Activated CD8-positive, alpha-beta T cell treated with anti-CD3 and anti-CD28 coated beads, Interleukin-2, amount 10 ng/mL, durations not matched to agents 7 days and 5 days (primary cell): ENCODE data around the gene TRAF6. TPM values are rescaled to one million over a fixed set of nuclear protein-coding genes. Genes with fewer than 3 reads are reported as not detected.

Experiments used
- ATAC-seq: fragments of 150-1000 bp; cut with Tn5 transposase; one replicate; pipeline ENCODE4 v1.10.0; 2021; ENCODE audit warnings: moderate library complexity
- CTCF ChIA-PET: fragments of 350-600 bp; sonication (Branson Sonifier 250); formaldehyde crosslinking; loops from one replicate; lab custom pipeline; 2021; ENCODE audit warnings: antibody characterized with exemption; lab: Charles Lee
- POLR2A ChIA-PET: fragments of 350-600 bp; sonication (Branson Sonifier 250); formaldehyde crosslinking; loops from one replicate; lab custom pipeline; 2021; ENCODE audit warnings: antibody characterized with exemption; lab: Charles Lee
- DNase-seq: peaks from one replicate; pipeline ENCODE4 v3.0.0-alpha.2; 2020
- H3K27ac Mint-ChIP-seq: one replicate; pipeline ENCODE4 v1.8.0; 2021; ENCODE audit warnings: mild to moderate bottlenecking, mixed read lengths
- H3K27me3 Mint-ChIP-seq: one replicate; pipeline ENCODE4 v1.8.0; 2021; ENCODE audit warnings: low read depth, mixed read lengths
- H3K36me3 Mint-ChIP-seq: one replicate; pipeline ENCODE4 v1.8.0; 2021; ENCODE audit warnings: low read depth, mixed read lengths
- H3K4me1 Mint-ChIP-seq: one replicate; pipeline ENCODE4 v1.8.0; 2021; ENCODE audit warnings: low read depth, mixed read lengths
- H3K4me3 Mint-ChIP-seq: one replicate; pipeline ENCODE4 v1.8.0; 2021; ENCODE audit warnings: mild to moderate bottlenecking, mixed read lengths
- H3K9me3 Mint-ChIP-seq: one replicate; pipeline ENCODE4 v1.8.0; 2022; ENCODE audit warnings: mixed read lengths; ENCODE audit not compliant: insufficient read depth
- total RNA-seq, 2 experiments: library from RNA; stranded (reverse); gene quantifications; one replicate each; pipeline ENCODE4 v1.2.3, GENCODE V29; 2021

Gene TRAF6
- total RNA-seq, 2 experiments from 2014 or later: 8.8 to 9.1 TPM

GRCh38 chr11:36449561-36450096 lies 60.4 kb downstream of the TRAF6 start:
- Mint-ChIP-seq H3K27ac (peak overlapping the region; percentile 65), H3K4me1 (peaks cover 46% of the 10 kb centered on the region), H3K9me3 (no peaks in the 10 kb centered on the region), H3K27me3 (peaks cover 10% of the 10 kb centered on the region), H3K4me3 (peak overlapping the region; percentile 35), H3K36me3 (no peaks in the 10 kb centered on the region)
- POLR2A ChIA-PET: interaction anchor here (0.9 to 1.3 kb wide), 2 partner anchors 29 to 74 kb away, joined by 3 to 6 read pairs; no protein-coding TSS in a partner anchor
- ATAC-seq (no peak), DNase-seq (no peak)
- CTCF ChIA-PET: interaction anchor here (1.3 to 2.1 kb wide), 4 partner anchors 15 to 158 kb away, joined by 3 to 10 read pairs (median 5); no protein-coding TSS in a partner anchor

DNA sequence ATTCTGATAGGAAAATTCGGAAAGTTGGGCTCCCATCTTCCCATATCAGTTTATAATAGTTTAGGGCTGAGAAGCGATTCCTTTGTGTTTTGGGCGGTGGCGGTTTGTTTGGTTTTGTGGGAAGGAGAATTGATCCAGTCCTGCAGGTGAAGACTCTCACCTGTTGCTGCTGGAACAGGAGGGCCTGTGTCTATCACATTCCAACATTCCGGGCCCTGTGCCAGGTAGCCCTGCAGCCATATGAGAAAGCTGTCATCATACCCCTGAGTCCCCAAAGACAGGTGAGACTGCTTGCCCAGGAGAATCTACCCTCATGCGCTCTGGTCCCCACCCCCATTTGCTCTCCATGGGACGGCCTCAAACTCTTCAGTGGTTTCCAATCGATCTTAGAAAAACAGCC lies 62.1 kb downstream of the TRAF6 start:
- Mint-ChIP-seq H3K27me3 (peaks cover 17% of the 10 kb centered on the region), H3K36me3 (no peaks in the 10 kb centered on the region), H3K27ac (no peak overlapping the region), H3K4me1 (peaks cover 31% of the 10 kb centered on the region), H3K9me3 (no peaks in the 10 kb centered on the region), H3K4me3 (no peak overlapping the region)
- ATAC-seq: no peak
- CTCF ChIA-PET: interaction anchor here (1.3 kb wide), 1 partner anchor 45 kb away, joined by 3 read pairs; no protein-coding TSS in a partner anchor
- no peak for DNase-seq
- POLR2A ChIA-PET: no interaction called here

- H3K4me3 Mint-ChIP-seq: no peak overlapping the region
- DNase-seq (no peak), ATAC-seq (no peak)
- CTCF ChIA-PET: interaction anchor here (1.3 kb wide), 1 partner anchor 45 kb away, joined by 3 read pairs; no protein-coding TSS in a partner anchor
- POLR2A ChIA-PET: no interaction called here
- H3K27me3 Mint-ChIP-seq: peaks cover 17% of the 10 kb centered on the region
- H3K9me3 Mint-ChIP-seq: no peaks in the 10 kb centered on the region
- no peaks in the 10 kb centered on the region for H3K36me3 Mint-ChIP-seq
- peaks cover 27% of the 10 kb centered on the region for H3K4me1 Mint-ChIP-seq
- H3K27ac Mint-ChIP-seq: no peak overlapping the region
These were observed 62.6 kb downstream of the TRAF6 start for GRCh38 chr11:36447514-36447913.

DNA sequence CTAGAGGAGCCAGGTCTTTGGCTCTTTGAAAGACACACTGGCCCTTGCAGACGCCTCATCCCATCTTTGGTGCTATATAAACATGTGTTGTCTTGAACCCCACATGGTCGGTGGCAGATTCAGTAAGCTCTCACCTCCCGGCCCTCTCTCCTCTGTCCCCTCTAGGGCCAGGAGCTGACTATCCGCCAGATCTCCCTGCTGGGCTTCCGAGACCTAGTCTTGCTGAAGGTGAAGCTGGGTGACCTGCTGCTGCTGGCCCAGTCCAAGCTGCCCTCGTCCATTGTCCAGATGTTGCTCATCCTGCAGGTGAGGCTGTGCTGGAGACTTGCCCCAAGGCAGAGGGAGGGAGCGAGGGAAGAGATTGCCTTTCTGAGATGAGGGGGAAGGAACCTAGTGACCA lies 63.9 kb downstream of the TRAF6 start:
- CTCF ChIA-PET: interaction anchor here (1.5 kb wide), 1 partner anchor 93 kb away, joined by 6 read pairs; no protein-coding TSS in a partner anchor
- H3K9me3 Mint-ChIP-seq: peaks cover under 1% of the 10 kb centered on the region
- no peak for DNase-seq
- ATAC-seq: no peak
- H3K4me1 Mint-ChIP-seq: peaks cover 17% of the 10 kb centered on the region
- POLR2A ChIA-PET: no interaction called here
- no peak overlapping the region for H3K27ac Mint-ChIP-seq
- H3K36me3 Mint-ChIP-seq: no peaks in the 10 kb centered on the region
- H3K27me3 Mint-ChIP-seq: peaks cover 17% of the 10 kb centered on the region
- H3K4me3 Mint-ChIP-seq: no peak overlapping the region

- DNase-seq (no peak), ATAC-seq (no peak)
- H3K27me3 Mint-ChIP-seq: peaks cover 18% of the 10 kb centered on the region
- H3K4me1 Mint-ChIP-seq: peaks cover 2% of the 10 kb centered on the region
- no peaks in the 10 kb centered on the region for H3K36me3 Mint-ChIP-seq
- H3K27ac Mint-ChIP-seq: no peak overlapping the region
- ChIA-PET CTCF (interaction anchor here (1.8 kb wide), 1 partner anchor 13 kb away, joined by 4 read pairs; no protein-coding TSS in a partner anchor), POLR2A (no interaction called here)
- peaks cover 4% of the 10 kb centered on the region for H3K9me3 Mint-ChIP-seq
- H3K4me3 Mint-ChIP-seq: no peak overlapping the region
These were observed 66.4 kb downstream of the TRAF6 start for GRCh38 chr11:36443661-36444060.

- POLR2A ChIA-PET: no interaction called here
- peaks cover 4% of the 10 kb centered on the region for H3K9me3 Mint-ChIP-seq
- peaks cover 29% of the 10 kb centered on the region for H3K27me3 Mint-ChIP-seq
- CTCF ChIA-PET: interaction anchor here (1.8 kb wide), 1 partner anchor 11 kb away, joined by 4 read pairs; no protein-coding TSS in a partner anchor
- no peak overlapping the region for H3K27ac Mint-ChIP-seq
- H3K4me3 Mint-ChIP-seq: no peak overlapping the region
- ATAC-seq (no peak), DNase-seq (no peak)
- peaks cover 2% of the 10 kb centered on the region for H3K4me1 Mint-ChIP-seq
- H3K36me3 Mint-ChIP-seq: no peaks in the 10 kb centered on the region
These were observed 68.4 kb downstream of the TRAF6 start for GRCh38 chr11:36441610-36442208.

DNA sequence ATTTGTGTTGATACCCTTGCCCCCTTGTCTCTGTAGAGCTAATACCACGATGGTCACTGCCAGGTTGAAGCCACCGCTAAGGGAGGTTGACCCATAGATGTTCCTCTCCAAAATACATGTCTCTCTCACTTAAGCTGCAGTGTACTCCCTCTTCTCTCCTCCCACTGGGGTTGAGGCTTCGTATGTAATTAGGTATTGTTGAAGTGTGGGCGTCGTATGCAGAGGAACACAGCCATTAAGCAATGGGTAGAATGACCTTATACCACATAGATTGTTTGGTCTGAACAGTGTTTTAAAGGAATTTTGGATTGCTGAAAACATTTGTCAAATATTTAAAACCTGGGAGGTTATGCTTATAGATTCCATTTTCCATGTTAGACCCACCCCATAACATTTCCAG lies 71.9 kb downstream of the TRAF6 start:
- H3K36me3 Mint-ChIP-seq: no peaks in the 10 kb centered on the region

GRCh38 chr11:36437413-36437812 lies 72.7 kb downstream of the TRAF6 start:
- ChIA-PET POLR2A (no interaction called here), CTCF (interaction anchor here (0.5 kb wide), 1 partner anchor 60 kb away, joined by 3 read pairs; no protein-coding TSS in a partner anchor)
- Mint-ChIP-seq H3K4me3 (no peak overlapping the region), H3K27ac (no peak overlapping the region), H3K9me3 (peaks cover 4% of the 10 kb centered on the region), H3K36me3 (no peaks in the 10 kb centered on the region), H3K4me1 (peaks cover 2% of the 10 kb centered on the region), H3K27me3 (peaks cover 28% of the 10 kb centered on the region)
- DNase-seq (no peak), ATAC-seq (no peak)

More for the DNA sequence above, 71.9 kb downstream of the TRAF6 start:
- Mint-ChIP-seq H3K27me3 (peaks cover 27% of the 10 kb centered on the region), H3K27ac (no peak overlapping the region), H3K4me3 (no peak overlapping the region), H3K4me1 (peaks cover 2% of the 10 kb centered on the region), H3K9me3 (peaks cover 4% of the 10 kb centered on the region)
- no peak for DNase-seq
- no peak for ATAC-seq
- ChIA-PET CTCF (interaction anchor here (0.5 kb wide), 1 partner anchor 60 kb away, joined by 3 read pairs; no protein-coding TSS in a partner anchor), POLR2A (no interaction called here)

Other genes starting within 250 kb of the TRAF6 start
- gene COMMD9, start 220.8 kb downstream of the TRAF6 start, total RNA-seq: 10 to 100 TPM; 44.6 to 47.5 TPM
- gene PRR5L, start 214.0 kb downstream of the TRAF6 start, total RNA-seq: 1 to 10 TPM; 3.4 to 4.5 TPM
- under 1 TPM; 0.08 TPM for gene RAG1, start 57.7 kb upstream of the TRAF6 start, total RNA-seq
- 1 to 10 TPM in 1 of 2 experiments, under 1 TPM in 1; 0.90 to 1.5 TPM for gene IFTAP, start 84.2 kb upstream of the TRAF6 start, total RNA-seq
- not detected for gene RAG2, start 88.0 kb upstream of the TRAF6 start, total RNA-seq